GM23338 (cell line): Measurements from ENCODE around the gene TACSTD2. TPM values are rescaled to one million over a fixed set of nuclear protein-coding genes. Genes with fewer than 3 reads are reported as not detected.
A peak's percentile ranks its signal among the peaks of the same experiment; 100 is the strongest.

Experiments used
- ATAC-seq: fragments of 200-7000 bp; cut with Tn5 transposase; 3 replicates; pipeline ENCODE4 v1.9.1; 2020
- DNase-seq: peaks from one replicate; pipeline ENCODE4 v3.0.0-alpha.2; 2015; ENCODE audit warnings: low spot score
- H2AFZ ChIP-seq: fragments of 200-600 bp; sonication (generic); 2 replicates; pipeline ENCODE4 v1.8.0; 2016; ENCODE audit warnings: antibody characterized with exemption, mild to moderate bottlenecking, moderate library complexity
- H3F3A ChIP-seq: fragments of 200-600 bp; sonication (generic); replicated peaks from 2 replicates; pipeline ENCODE4 v1.8.0; 2017; ENCODE audit warnings: antibody characterized with exemption, mixed run types, low read depth
- H3K27ac ChIP-seq: fragments of 200-600 bp; sonication (generic); 2 replicates; pipeline ENCODE4 v1.6.1; 2016; ENCODE audit warnings: low read depth
- H3K27me3 ChIP-seq: fragments of 200-600 bp; sonication (generic); 2 replicates; pipeline ENCODE4 v1.8.0; 2016; ENCODE audit warnings: mild to moderate bottlenecking, mixed run types, moderate library complexity; ENCODE audit not compliant: insufficient read depth
- H3K36me3 ChIP-seq: fragments of 200-600 bp; sonication (generic); 2 replicates; pipeline ENCODE4 v1.8.0; 2016; ENCODE audit warnings: mild to moderate bottlenecking; ENCODE audit not compliant: insufficient read depth
- H3K4me1 ChIP-seq: fragments of 200-600 bp; sonication (generic); 2 replicates; pipeline ENCODE4 v1.8.0; 2016; ENCODE audit warnings: mild to moderate bottlenecking, moderate library complexity; ENCODE audit not compliant: insufficient read depth
- H3K4me2 ChIP-seq: fragments of 200-600 bp; sonication (generic); 2 replicates; pipeline ENCODE4 v1.7.1; 2017; ENCODE audit warnings: mixed run types
- H3K4me3 ChIP-seq: fragments of 200-600 bp; sonication (generic); 2 replicates; pipeline ENCODE4 v1.6.1; 2016; ENCODE audit warnings: mixed run types
- H3K79me2 ChIP-seq: fragments of 200-600 bp; sonication (generic); replicated peaks from 2 replicates; pipeline ENCODE4 v1.8.0; 2017; ENCODE audit warnings: mild to moderate bottlenecking; ENCODE audit not compliant: insufficient read depth
- H3K9me2 ChIP-seq: fragments of 200-600 bp; sonication (generic); 2 replicates; pipeline ENCODE4 v1.8.0; 2017; ENCODE audit not compliant: insufficient read depth
- H4K20me1 ChIP-seq: fragments of 200-600 bp; sonication (generic); replicated peaks from 2 replicates; pipeline ENCODE4 v1.8.0; 2017; ENCODE audit warnings: mild to moderate bottlenecking; ENCODE audit not compliant: insufficient read depth
- H3K27ac Mint-ChIP-seq: 2 replicates; pipeline ENCODE4 v1.8.0; 2020; ENCODE audit warnings: inconsistent platforms, mild to moderate bottlenecking, moderate library complexity, mixed read lengths
- H3K27me3 Mint-ChIP-seq: 3 replicates; pipeline ENCODE4 v1.8.0; 2022; ENCODE audit warnings: low read depth, mild to moderate bottlenecking, moderate library complexity, mixed read lengths, inconsistent platforms; ENCODE audit not compliant: insufficient read depth, poor library complexity
- H3K36me3 Mint-ChIP-seq: 3 replicates; pipeline ENCODE4 v1.8.0; 2021; ENCODE audit warnings: low read depth, mild to moderate bottlenecking, inconsistent platforms, moderate library complexity, mixed read lengths
- H3K4me1 Mint-ChIP-seq: 3 replicates; pipeline ENCODE4 v1.8.0; 2020; ENCODE audit warnings: mild to moderate bottlenecking, inconsistent platforms, mixed read lengths
- H3K4me3 Mint-ChIP-seq: 3 replicates; pipeline ENCODE4 v1.8.0; 2021; ENCODE audit warnings: moderate library complexity, mild to moderate bottlenecking, inconsistent platforms, mixed read lengths
- H3K9me3 Mint-ChIP-seq: 3 replicates; pipeline ENCODE4 v1.8.0; 2020; ENCODE audit warnings: moderate library complexity, mild to moderate bottlenecking, inconsistent platforms, mixed read lengths
- CREB1 ChIP-seq: fragments of 250-450 bp; sonication (Bioruptor Pico); IDR thresholded peaks from 2 replicates; pipeline ENCODE4 v1.5.0; 2020; ENCODE audit warnings: low read depth, mild to moderate bottlenecking, moderate library complexity
- EZH2 ChIP-seq: fragments of 200-600 bp; sonication (generic); IDR thresholded peaks from one replicate; pipeline ENCODE4 v1.8.0; 2017; ENCODE audit warnings: antibody characterized with exemption, mild to moderate bottlenecking, low read depth; ENCODE audit not compliant: unreplicated experiment
- EZH2phosphoT487 ChIP-seq: fragments of 200-600 bp; sonication (generic); IDR thresholded peaks from one replicate; pipeline ENCODE4 v1.8.1; 2018; ENCODE audit warnings: antibody characterized with exemption; ENCODE audit not compliant: unreplicated experiment
- JUNB ChIP-seq: IDR thresholded peaks from one replicate; pipeline ENCODE4 v1.6.1; 2016; ENCODE audit warnings: antibody characterized with exemption; ENCODE audit not compliant: unreplicated experiment
- NANOG ChIP-seq: IDR thresholded peaks from 2 replicates; pipeline ENCODE4 v1.6.1; 2016; ENCODE audit warnings: antibody characterized with exemption, borderline replicate concordance
- POLR2AphosphoS5 ChIP-seq: IDR thresholded peaks from 2 replicates; pipeline ENCODE4 v1.6.1; 2016; ENCODE audit warnings: antibody characterized with exemption, low read depth
- STAT1 ChIP-seq: IDR thresholded peaks from one replicate; pipeline ENCODE4 v1.6.1; 2016; ENCODE audit warnings: antibody characterized with exemption; ENCODE audit not compliant: unreplicated experiment
- ZNF114 ChIP-seq: fragments of 250-450 bp; sonication (Bioruptor Pico); IDR thresholded peaks from 2 replicates; pipeline ENCODE4 v1.5.0; 2020; ENCODE audit warnings: mild to moderate bottlenecking, moderate library complexity
- ZNF331 ChIP-seq: fragments of 250-450 bp; sonication (Bioruptor Pico); IDR thresholded peaks from 2 replicates; pipeline ENCODE4 v1.5.0; 2020; ENCODE audit warnings: low read depth, mild to moderate bottlenecking, moderate library complexity
- polyA plus RNA-seq: library from polyadenylated mRNA; unstranded; fragments of >200 nt; fragmentation: Nextera tagmentation; extraction: Ambion mirVana; gene quantifications from 2 replicates; pipeline ENCODE4 v1.2.1, GENCODE V29; 2016
- total RNA-seq: library from RNA; depleted of rRNA; stranded (reverse); fragments of >200 nt; shearing (Covaris generic); gene quantifications from 2 replicates; pipeline ENCODE4 v1.2.3, GENCODE V29; 2014
- TF ChIP-seq, protein P1 (sequence below), 2 experiments: fragments of 200-600 bp in 1 of 2; sonication (generic) in 1 of 2; conservative IDR thresholded peaks; 2 replicates each; pipeline versions ENCODE4 v1.5.1 to v1.6.1; 2016 to 2017; ENCODE audit warnings: antibody characterized with exemption in 2 of 2, low read depth in 2 of 2, mild to moderate bottlenecking in 2 of 2, moderate library complexity in 1 of 2
- TF ChIP-seq, protein P2 (sequence below): fragments of 250-450 bp; sonication (Bioruptor Pico); IDR thresholded peaks from 2 replicates; pipeline ENCODE4 v1.5.0; 2020; ENCODE audit warnings: mild to moderate bottlenecking, moderate library complexity
- TF ChIP-seq, protein P3 (sequence below): IDR thresholded peaks from one replicate; pipeline ENCODE4 v1.6.1; 2018; ENCODE audit warnings: antibody characterized with exemption; ENCODE audit not compliant: unreplicated experiment
- TF ChIP-seq, protein P4 (sequence below): IDR thresholded peaks from 2 replicates; pipeline ENCODE4 v1.6.1; 2016; ENCODE audit warnings: antibody characterized with exemption

The TACSTD2 gene
- total and polyA plus RNA-seq, 2 experiments from 2014 or later, result 0.86 to 1.5 TPM

DNA sequence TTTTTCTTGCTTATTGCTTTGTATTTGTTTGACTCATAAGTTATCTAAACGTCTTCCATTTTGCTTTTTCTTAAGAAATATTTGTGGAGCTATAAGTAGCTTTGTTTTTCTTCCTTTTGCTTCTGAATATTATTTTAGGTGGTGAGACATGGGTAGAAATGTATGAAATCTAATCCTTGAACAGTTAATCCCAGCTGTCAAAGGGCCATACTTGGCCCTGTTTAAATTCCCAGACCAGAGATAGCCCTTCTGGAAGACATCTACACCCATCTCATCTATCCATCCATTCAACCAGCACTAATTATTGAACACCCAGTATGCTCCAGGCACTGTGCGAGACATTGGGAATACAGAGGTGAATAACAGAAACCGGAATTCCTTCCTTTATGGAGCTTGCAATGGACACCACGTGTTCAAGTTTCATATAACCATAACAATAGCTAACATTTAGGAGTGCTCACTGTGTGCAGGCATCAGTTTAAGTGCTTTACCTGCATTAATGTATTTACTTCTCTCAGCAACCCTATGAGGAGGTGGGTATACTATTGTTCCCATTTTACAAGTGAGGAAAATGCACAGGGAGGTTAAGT is 8.7 kb downstream of the TACSTD2 start:
- Mint-ChIP-seq H3K9me3 (peaks cover under 1% of the 10 kb centered on the region; the same call in 1 of the 3 replicates), H3K27me3 (no peaks in the 10 kb centered on the region), H3K36me3 (no peaks in the 10 kb centered on the region), H3K4me1 (peaks cover 42% of the 10 kb centered on the region), H3K4me3 (no peak overlapping the region), H3K27ac (no peak overlapping the region)
- ATAC-seq (no peak), DNase-seq (no peak)
- TF ChIP-seq JUNB (no peak), EZH2phosphoT487 (no peak), ZNF331 (CRISPR knock-in tag) (no peak), EZH2 (no peak), CREB1 (no peak), NANOG (no peak), ZNF114 (CRISPR knock-in tag) (no peak), STAT1 (no peak), POLR2AphosphoS5 (no peak)
- TF ChIP-seq, protein P1, sequence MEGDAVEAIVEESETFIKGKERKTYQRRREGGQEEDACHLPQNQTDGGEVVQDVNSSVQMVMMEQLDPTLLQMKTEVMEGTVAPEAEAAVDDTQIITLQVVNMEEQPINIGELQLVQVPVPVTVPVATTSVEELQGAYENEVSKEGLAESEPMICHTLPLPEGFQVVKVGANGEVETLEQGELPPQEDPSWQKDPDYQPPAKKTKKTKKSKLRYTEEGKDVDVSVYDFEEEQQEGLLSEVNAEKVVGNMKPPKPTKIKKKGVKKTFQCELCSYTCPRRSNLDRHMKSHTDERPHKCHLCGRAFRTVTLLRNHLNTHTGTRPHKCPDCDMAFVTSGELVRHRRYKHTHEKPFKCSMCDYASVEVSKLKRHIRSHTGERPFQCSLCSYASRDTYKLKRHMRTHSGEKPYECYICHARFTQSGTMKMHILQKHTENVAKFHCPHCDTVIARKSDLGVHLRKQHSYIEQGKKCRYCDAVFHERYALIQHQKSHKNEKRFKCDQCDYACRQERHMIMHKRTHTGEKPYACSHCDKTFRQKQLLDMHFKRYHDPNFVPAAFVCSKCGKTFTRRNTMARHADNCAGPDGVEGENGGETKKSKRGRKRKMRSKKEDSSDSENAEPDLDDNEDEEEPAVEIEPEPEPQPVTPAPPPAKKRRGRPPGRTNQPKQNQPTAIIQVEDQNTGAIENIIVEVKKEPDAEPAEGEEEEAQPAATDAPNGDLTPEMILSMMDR (conservative IDR thresholded peaks at IDR 0.05; ENCODE audit: low read depth in 2 of 2), result no peak
- TF ChIP-seq, protein P2, sequence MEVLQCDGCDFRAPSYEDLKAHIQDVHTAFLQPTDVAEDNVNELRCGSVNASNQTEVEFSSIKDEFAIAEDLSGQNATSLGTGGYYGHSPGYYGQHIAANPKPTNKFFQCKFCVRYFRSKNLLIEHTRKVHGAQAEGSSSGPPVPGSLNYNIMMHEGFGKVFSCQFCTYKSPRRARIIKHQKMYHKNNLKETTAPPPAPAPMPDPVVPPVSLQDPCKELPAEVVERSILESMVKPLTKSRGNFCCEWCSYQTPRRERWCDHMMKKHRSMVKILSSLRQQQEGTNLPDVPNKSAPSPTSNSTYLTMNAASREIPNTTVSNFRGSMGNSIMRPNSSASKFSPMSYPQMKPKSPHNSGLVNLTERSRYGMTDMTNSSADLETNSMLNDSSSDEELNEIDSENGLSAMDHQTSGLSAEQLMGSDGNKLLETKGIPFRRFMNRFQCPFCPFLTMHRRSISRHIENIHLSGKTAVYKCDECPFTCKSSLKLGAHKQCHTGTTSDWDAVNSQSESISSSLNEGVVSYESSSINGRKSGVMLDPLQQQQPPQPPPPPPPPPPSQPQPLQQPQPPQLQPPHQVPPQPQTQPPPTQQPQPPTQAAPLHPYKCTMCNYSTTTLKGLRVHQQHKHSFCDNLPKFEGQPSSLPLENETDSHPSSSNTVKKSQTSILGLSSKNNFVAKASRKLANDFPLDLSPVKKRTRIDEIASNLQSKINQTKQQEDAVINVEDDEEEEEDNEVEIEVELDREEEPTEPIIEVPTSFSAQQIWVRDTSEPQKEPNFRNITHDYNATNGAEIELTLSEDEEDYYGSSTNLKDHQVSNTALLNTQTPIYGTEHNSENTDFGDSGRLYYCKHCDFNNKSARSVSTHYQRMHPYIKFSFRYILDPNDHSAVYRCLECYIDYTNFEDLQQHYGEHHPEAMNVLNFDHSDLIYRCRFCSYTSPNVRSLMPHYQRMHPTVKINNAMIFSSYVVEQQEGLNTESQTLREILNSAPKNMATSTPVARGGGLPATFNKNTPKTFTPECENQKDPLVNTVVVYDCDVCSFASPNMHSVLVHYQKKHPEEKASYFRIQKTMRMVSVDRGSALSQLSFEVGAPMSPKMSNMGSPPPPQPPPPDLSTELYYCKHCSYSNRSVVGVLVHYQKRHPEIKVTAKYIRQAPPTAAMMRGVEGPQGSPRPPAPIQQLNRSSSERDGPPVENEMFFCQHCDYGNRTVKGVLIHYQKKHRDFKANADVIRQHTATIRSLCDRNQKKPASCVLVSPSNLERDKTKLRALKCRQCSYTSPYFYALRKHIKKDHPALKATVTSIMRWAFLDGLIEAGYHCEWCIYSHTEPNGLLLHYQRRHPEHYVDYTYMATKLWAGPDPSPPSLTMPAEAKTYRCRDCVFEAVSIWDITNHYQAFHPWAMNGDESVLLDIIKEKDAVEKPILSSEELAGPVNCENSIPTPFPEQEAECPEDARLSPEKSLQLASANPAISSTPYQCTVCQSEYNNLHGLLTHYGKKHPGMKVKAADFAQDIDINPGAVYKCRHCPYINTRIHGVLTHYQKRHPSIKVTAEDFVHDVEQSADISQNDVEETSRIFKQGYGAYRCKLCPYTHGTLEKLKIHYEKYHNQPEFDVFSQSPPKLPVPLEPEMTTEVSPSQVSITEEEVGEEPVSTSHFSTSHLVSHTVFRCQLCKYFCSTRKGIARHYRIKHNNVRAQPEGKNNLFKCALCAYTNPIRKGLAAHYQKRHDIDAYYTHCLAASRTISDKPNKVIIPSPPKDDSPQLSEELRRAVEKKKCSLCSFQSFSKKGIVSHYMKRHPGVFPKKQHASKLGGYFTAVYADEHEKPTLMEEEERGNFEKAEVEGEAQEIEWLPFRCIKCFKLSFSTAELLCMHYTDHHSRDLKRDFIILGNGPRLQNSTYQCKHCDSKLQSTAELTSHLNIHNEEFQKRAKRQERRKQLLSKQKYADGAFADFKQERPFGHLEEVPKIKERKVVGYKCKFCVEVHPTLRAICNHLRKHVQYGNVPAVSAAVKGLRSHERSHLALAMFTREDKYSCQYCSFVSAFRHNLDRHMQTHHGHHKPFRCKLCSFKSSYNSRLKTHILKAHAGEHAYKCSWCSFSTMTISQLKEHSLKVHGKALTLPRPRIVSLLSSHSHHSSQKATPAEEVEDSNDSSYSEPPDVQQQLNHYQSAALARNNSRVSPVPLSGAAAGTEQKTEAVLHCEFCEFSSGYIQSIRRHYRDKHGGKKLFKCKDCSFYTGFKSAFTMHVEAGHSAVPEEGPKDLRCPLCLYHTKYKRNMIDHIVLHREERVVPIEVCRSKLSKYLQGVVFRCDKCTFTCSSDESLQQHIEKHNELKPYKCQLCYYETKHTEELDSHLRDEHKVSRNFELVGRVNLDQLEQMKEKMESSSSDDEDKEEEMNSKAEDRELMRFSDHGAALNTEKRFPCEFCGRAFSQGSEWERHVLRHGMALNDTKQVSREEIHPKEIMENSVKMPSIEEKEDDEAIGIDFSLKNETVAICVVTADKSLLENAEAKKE (CRISPR knock-in tag), result no peak
- TF ChIP-seq, protein P3, sequence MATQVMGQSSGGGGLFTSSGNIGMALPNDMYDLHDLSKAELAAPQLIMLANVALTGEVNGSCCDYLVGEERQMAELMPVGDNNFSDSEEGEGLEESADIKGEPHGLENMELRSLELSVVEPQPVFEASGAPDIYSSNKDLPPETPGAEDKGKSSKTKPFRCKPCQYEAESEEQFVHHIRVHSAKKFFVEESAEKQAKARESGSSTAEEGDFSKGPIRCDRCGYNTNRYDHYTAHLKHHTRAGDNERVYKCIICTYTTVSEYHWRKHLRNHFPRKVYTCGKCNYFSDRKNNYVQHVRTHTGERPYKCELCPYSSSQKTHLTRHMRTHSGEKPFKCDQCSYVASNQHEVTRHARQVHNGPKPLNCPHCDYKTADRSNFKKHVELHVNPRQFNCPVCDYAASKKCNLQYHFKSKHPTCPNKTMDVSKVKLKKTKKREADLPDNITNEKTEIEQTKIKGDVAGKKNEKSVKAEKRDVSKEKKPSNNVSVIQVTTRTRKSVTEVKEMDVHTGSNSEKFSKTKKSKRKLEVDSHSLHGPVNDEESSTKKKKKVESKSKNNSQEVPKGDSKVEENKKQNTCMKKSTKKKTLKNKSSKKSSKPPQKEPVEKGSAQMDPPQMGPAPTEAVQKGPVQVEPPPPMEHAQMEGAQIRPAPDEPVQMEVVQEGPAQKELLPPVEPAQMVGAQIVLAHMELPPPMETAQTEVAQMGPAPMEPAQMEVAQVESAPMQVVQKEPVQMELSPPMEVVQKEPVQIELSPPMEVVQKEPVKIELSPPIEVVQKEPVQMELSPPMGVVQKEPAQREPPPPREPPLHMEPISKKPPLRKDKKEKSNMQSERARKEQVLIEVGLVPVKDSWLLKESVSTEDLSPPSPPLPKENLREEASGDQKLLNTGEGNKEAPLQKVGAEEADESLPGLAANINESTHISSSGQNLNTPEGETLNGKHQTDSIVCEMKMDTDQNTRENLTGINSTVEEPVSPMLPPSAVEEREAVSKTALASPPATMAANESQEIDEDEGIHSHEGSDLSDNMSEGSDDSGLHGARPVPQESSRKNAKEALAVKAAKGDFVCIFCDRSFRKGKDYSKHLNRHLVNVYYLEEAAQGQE, result no peak
- TF ChIP-seq, protein P4, sequence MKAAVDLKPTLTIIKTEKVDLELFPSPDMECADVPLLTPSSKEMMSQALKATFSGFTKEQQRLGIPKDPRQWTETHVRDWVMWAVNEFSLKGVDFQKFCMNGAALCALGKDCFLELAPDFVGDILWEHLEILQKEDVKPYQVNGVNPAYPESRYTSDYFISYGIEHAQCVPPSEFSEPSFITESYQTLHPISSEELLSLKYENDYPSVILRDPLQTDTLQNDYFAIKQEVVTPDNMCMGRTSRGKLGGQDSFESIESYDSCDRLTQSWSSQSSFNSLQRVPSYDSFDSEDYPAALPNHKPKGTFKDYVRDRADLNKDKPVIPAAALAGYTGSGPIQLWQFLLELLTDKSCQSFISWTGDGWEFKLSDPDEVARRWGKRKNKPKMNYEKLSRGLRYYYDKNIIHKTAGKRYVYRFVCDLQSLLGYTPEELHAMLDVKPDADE, result no peak
- H3K36me3 ChIP-seq, result no peaks in the 10 kb centered on the region
- peaks cover 39% of the 10 kb centered on the region for H3K4me1 ChIP-seq
- H3F3A ChIP-seq, result no peaks in the 10 kb centered on the region
- no peaks in the 10 kb centered on the region for H3K9me2 ChIP-seq
- H3K4me2 ChIP-seq, result peak overlapping the region; percentile 10; the same call in 1 of the 2 replicates
- no peaks in the 10 kb centered on the region for H3K79me2 ChIP-seq
- no peaks in the 10 kb centered on the region for H4K20me1 ChIP-seq
- no peaks in the 10 kb centered on the region for H3K27me3 ChIP-seq
- H3K4me3 ChIP-seq, result no peak overlapping the region
- no peak overlapping the region for H3K27ac ChIP-seq
- H2AFZ ChIP-seq, result no peak overlapping the region
